DND-41 (cell line): Measurements from ENCODE around the gene SLC25A14.

Source experiments
- ATAC-seq: fragments of 200-7000 bp; cut with Tn5 transposase; 3 replicates; pipeline ENCODE4 v1.9.1; 2021; ENCODE audit warnings: low read depth; ENCODE audit not compliant: insufficient read depth
- DNase-seq: peaks from one replicate; pipeline ENCODE4 v3.0.0-alpha.2; 2020
- H2AFZ ChIP-seq: 2 replicates; pipeline ENCODE4 v1.6.0; 2012; ENCODE audit warnings: low read depth, low read length
- H3K27ac ChIP-seq: 2 replicates; pipeline ENCODE4 v1.5.1; 2012; ENCODE audit warnings: low read length, inconsistent platforms
- H3K27me3 ChIP-seq: fragments of 200-600 bp; sonication (generic); 2 replicates; pipeline ENCODE4 v1.6.0; 2012; ENCODE audit warnings: low read length, mild to moderate bottlenecking, inconsistent platforms; ENCODE audit not compliant: insufficient read depth, poor library complexity
- H3K36me3 ChIP-seq: 2 replicates; pipeline ENCODE4 v1.5.1; 2012; ENCODE audit warnings: low read length, inconsistent platforms; ENCODE audit not compliant: insufficient read depth
- H3K4me1 ChIP-seq: 2 replicates; pipeline ENCODE4 v1.5.1; 2012; ENCODE audit warnings: mild to moderate bottlenecking, low read length; ENCODE audit not compliant: insufficient read depth
- H3K4me2 ChIP-seq: 2 replicates; pipeline ENCODE4 v1.6.0; 2012; ENCODE audit warnings: mild to moderate bottlenecking, moderate library complexity, low read length, inconsistent platforms; ENCODE audit not compliant: insufficient read depth
- H3K4me3 ChIP-seq, 2 experiments: fragments of 200-600 bp in 1 of 2; shearing (Covaris generic) in 1 of 2; 2 replicates each; pipeline ENCODE4 v1.5.1; 2012 to 2016; ENCODE audit warnings: inconsistent platforms in 2 of 2, low read length in 2 of 2, mild to moderate bottlenecking in 2 of 2, low read depth in 1 of 2, moderate library complexity in 1 of 2
- H3K79me2 ChIP-seq: 2 replicates; pipeline ENCODE4 v1.6.0; 2012; ENCODE audit warnings: low read length, inconsistent platforms; ENCODE audit not compliant: insufficient read depth
- H3K9ac ChIP-seq: 2 replicates; pipeline ENCODE4 v1.6.0; 2012; ENCODE audit warnings: low read depth, mild to moderate bottlenecking, inconsistent platforms, low read length, moderate library complexity
- H3K9me3 ChIP-seq: 2 replicates; pipeline ENCODE4 v1.5.1; 2012; ENCODE audit warnings: low read length, moderate library complexity, mild to moderate bottlenecking, inconsistent platforms; ENCODE audit not compliant: insufficient read depth, severe bottlenecking
- H4K20me1 ChIP-seq: 2 replicates; pipeline ENCODE4 v1.6.0; 2012; ENCODE audit warnings: low read length; ENCODE audit not compliant: insufficient read depth
- CTCF ChIP-seq: IDR thresholded peaks from 2 replicates; pipeline ENCODE4 v1.5.1; 2012; ENCODE audit warnings: borderline replicate concordance, low read length, moderate library complexity, mild to moderate bottlenecking; ENCODE audit not compliant: poor library complexity, severe bottlenecking; ENCODE audit errors: extremely low read depth
- EZH2 ChIP-seq: IDR thresholded peaks from 3 replicates; pipeline ENCODE4 v1.6.1; 2012; ENCODE audit warnings: borderline replicate concordance, low read depth, mild to moderate bottlenecking, moderate library complexity, low read length, inconsistent platforms; ENCODE audit not compliant: severe bottlenecking

The SLC25A14 gene

GRCh38 chrX:130339408-130340222 lies at the start of gene SLC25A14:
Gene SLC25A14, plus strand, starts transcription at chrX:130339919. Its CDS starts 360 bp downstream, at chrX:130340279.
- Histone ChIP-seq H3K4me1 (peaks cover 20% of the 10 kb centered on the region), H3K36me3 (no peaks in the 10 kb centered on the region), H4K20me1 (no peaks in the 10 kb centered on the region), H3K9me3 (no peaks in the 10 kb centered on the region), H3K79me2 (peaks cover 2% of the 10 kb centered on the region; the same call in 1 of the 2 replicates), H3K9ac (peak within 1 kb of the TSS; percentile 71), H3K4me2 (peak within 1 kb of the TSS; percentile 81), H3K27me3 (no peaks in the 10 kb centered on the region), H3K27ac (peak within 1 kb of the TSS; percentile 87), H2AFZ (peak within 1 kb of the TSS; percentile 90), H3K4me3 (peak within 1 kb of the TSS; percentile 63 to 79)
- peak; percentile 92 for ATAC-seq
- peak; percentile 83 for DNase-seq
- no peak for TF ChIP-seq EZH2
- no peak for TF ChIP-seq CTCF

GRCh38 chrX:130295519-130296296 lies 44.0 kb upstream of the SLC25A14 start:
- Histone ChIP-seq H3K4me1 (no peaks in the 10 kb centered on the region), H3K4me3 (no peak overlapping the region), H2AFZ (no peak overlapping the region), H3K36me3 (no peaks in the 10 kb centered on the region), H3K27me3 (no peaks in the 10 kb centered on the region), H3K9me3 (no peaks in the 10 kb centered on the region), H3K79me2 (no peaks in the 10 kb centered on the region), H3K9ac (no peak overlapping the region), H3K27ac (no peak overlapping the region), H3K4me2 (no peak overlapping the region), H4K20me1 (no peaks in the 10 kb centered on the region)
- ATAC-seq (no peak), DNase-seq (no peak)
- no peak for TF ChIP-seq CTCF
- no peak for TF ChIP-seq EZH2

GRCh38 chrX:130296297-130296678 lies 43.4 kb upstream of the SLC25A14 start:
- H3K4me2 ChIP-seq: no peak overlapping the region
- H3K79me2 ChIP-seq: no peaks in the 10 kb centered on the region
- no peak for DNase-seq
- no peaks in the 10 kb centered on the region for H3K9me3 ChIP-seq
- H2AFZ ChIP-seq: no peak overlapping the region
- H4K20me1 ChIP-seq: no peaks in the 10 kb centered on the region
- no peak for ATAC-seq
- H3K4me3 ChIP-seq: no peak overlapping the region
- H3K27me3 ChIP-seq: no peaks in the 10 kb centered on the region
- no peak overlapping the region for H3K27ac ChIP-seq
- H3K36me3 ChIP-seq: no peaks in the 10 kb centered on the region
- H3K9ac ChIP-seq: no peak overlapping the region
- no peaks in the 10 kb centered on the region for H3K4me1 ChIP-seq
- TF ChIP-seq EZH2 (no peak), CTCF (no peak)
